ENCODE data around the gene MMADHC.

DNA sequence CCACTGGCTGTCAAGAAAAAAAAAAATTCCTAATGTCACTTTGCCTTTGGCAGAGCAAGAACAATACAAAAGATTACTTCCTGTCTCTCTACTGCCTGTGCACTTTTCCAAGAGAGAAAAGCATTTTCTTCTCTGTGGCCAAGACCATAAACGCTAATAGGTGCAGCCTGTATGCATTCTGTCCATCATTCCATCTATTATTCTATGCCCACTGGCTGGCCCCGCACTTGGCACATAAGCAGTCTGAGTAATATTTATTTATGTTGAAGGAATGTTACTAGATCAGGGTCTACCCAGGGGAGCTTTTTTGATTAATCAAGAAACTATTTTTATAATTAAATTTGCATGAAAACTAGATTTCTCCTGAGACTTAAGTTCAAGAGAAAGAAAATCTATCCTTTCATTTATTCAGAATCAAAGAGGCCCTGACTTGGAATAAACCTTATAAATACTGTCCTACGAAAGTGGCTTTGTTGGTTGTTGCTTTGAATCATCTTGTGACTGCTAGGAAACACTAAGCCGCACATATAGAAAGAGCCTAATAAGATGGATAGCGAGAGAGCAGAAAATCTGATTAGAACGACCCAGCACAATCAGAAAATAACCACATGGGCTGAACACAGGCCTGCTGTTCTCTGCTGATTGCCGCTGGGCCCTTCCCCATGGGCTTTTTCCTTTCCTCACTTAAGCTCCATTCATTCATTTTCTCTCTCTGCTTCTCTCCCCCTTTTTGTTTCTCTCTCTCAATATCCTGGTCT lies 59.4 kb downstream of the MMADHC start:
- TF ChIP-seq POLR2A (IDR thresholded peaks at IDR 0.05) = no peak
- no peak for TF ChIP-seq CTCF (IDR thresholded peaks at IDR 0.05)
- no peak for TF ChIP-seq EP300 (IDR thresholded peaks at IDR 0.05)
